HG03175 (cell line): ENCODE data around the gene CPAMD8.

ENCODE experiments used
- ATAC-seq: cut with Tn5 transposase; IDR thresholded peaks from one replicate; pipeline ENCODE4 v1.9.1; 2021; ENCODE audit warnings: mild to moderate bottlenecking, moderate library complexity; ENCODE audit not compliant: unreplicated experiment

CPAMD8 gene

DNA sequence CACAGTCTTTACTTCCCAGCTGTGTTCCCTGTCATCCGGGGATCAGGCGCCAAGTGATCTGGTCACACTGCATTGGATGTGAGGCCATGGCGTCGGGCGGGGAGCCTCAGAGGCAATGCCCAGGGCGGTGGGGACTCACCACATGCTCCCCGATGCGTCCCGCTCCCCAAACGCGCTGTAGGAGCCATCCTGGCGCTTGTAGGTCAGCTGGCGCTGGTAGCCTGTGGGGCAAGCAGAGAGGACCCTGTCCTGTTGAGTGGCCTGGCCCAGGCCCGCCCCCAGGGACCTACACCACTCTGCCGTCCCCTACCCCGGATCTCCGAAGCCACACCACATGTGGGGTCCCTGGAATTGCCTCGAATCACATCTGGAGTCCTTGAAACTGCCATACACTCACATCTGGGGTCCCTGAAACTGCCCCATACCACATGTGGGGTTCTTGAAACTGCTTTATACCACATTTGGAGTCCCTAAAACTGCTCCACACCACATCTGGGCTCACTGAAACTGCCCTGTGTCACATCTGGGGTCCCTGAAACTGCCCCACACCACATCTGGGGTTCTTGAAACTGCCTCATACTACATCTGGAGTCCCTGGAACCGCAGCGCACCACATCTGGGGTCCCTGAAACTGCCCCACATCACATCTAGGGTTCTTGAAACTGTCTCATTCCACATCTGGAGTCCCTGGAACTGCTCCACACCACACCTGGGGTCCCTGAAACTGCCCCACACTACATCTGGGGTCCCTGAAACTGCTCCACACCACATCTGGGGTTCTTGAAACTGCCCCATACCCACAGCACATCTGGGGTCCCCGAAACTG lies 104.6 kb downstream of the CPAMD8 start:
- no peak for ATAC-seq

DNA sequence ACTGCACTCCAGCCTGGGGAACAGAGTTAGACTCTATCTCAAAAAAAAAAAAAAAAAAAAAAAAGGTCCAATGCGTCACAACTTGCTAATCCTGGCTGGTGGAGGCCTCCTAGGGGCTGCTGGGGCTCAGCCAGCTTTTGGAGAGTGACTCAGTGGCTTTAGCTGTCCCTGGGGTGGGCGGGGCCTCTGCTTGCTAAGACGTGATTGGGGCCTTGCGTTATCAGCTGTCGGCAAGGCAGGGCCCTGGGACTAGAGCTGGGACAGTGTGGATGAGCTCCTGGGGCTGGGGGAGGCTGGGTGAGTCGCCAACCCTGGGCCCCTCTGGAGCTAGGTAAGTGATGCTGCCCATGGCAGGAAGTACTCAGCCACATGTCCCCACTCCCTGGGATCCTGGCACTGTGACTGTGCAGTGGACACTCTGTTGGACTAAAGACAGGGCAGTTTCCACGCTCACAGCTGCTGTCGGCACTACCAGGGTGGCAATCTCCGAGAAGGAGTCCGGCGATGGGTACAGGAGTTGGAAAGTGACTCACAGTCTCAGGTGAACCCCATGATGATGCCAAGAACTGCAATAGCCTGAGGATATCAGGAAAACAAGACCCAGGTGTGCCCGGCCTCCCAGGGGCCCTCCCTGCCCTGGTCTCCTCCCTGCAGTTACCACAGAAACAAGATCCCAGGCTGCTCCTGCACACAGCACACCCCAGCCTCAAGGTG lies 105.6 kb downstream of the CPAMD8 start:
- ATAC-seq = no peak

DNA sequence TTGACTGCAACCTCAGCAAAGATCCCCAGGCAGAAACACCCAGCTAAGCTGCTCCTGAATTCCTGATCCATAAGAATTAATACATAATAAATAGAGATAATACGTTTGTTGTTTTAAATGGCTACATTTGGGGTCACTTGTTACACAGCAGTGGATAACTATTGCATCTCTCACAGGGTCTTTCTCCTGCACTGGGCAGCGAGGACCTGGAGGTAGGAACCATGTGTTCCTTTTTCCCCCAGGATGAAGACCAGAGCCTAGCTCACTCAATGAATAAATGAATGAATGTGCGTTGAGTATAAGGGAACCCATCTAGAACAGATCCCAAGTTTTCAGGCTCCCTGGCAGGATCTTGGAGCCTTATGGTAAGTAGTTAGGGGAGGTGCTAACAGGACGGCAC lies 107.1 kb downstream of the CPAMD8 start:
- ATAC-seq = no peak

DNA sequence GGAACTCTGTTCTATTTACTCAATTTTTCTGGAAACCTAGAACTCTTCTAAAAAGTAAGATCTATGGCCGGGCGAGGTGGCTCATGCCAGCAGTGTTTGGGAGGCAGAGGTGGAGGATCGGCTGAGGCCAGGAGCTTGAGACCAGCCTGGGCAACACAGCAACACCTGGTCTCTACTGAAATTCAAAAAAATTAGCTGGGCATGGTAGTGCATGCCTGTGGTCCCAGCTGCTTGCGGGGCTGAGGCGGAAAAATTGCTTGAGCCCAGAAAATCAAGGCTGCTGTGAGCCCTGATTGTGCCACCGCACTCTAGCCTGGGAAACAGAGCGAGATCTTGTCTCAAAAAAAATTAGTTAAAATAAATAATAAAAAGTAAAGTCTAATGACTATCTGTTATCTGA lies 109.2 kb downstream of the CPAMD8 start:
- ATAC-seq = no peak

DNA sequence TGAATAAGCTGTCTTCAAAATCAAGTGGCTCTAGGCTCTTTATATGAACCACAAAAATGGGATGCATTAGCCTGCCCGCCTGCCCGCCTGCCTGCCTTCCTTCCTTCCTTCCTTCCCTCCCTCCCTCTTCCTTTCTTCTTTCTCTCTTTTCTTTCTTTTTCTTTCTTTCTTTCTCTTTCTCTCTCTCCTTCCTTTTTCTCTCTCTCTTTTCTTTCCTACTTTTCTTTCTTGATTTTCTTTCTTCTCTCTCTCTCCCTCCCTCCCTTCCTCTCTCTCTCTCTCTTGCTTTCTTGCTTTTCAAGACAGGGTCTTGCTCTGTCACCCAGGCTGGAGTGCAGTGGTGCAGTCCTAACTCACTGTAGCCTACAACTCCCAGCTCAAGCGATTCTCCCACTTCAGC lies 110.9 kb downstream of the CPAMD8 start:
- no peak for ATAC-seq

DNA sequence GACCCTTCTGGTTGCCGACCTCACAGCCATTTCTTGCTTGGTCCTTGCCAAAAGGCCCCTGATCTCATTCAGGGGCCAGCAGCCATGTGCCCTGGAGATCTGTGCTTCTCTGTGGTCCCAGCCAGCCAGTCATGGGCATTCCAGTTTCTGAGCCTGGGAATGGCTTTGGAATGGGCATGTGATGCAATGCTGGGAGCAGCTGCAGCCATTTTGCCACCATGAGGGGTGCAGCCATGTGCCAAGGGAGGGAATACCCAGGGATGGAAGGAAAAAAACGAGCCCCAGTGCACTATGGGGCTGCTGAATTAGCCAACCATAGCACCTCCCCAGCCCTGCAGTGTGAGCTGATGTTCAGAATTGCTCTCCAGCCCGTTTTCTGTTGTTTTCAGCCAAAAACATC lies 111.5 kb downstream of the CPAMD8 start:
- ATAC-seq = no peak

DNA sequence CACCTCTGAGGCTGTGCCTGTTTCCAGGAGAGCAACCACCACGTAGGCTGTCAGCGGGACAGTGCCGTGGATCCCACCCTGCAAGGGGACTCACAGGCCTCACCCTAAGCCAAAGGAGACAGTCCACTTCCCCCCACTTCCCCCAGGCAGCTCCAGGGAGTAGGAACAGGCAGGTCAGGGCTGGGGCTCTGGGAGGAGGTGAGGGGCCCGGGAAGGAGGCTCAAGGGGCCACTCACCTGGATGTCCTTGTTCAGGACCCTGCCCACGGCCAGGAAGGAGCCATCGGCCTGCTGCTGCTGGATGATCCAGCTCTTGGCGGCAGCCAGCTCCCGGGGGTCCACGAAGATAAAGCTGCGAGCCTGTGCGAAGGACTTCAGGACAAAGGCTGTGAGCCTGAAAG lies 112.2 kb downstream of the CPAMD8 start:
- no peak for ATAC-seq

DNA sequence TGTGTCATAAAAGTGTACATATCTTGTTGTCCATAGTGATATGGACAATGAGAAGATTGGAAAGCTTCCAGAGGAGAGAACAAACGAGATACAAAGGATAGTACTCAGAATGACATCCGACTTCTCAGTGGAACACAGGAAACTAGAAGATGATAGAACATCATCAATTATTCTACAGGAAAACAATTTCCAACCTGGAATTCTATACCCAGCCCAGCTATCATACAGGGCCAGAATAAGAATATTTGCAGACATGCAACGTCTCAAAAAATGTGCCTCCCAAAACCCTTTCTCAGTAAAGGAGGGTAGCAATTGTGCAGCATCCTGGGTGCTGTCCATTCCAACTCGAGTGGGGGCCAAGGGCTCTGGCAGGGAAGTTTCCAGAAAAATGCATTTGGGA lies 113.8 kb downstream of the CPAMD8 start:
- ATAC-seq = no peak

DNA sequence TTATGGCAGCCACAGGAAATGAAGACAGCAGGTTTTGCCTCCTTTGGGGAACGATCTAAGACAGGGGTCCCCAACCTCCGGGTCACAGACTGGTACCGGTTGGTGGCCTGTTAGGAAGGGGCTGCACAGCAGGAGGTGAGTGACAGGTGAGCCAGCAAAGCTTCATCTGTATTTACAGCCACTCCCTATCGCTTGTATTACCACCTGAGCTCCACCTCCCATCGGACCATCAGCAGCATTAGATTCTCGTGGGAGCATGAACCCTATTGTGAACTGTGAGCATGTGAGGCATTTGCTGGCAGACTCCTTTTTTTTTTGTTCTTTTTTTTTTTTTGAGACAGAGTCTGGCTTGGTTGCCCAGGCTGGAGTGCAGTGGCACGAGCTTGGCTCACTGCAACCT lies 115.6 kb downstream of the CPAMD8 start:
- ATAC-seq = no peak

DNA sequence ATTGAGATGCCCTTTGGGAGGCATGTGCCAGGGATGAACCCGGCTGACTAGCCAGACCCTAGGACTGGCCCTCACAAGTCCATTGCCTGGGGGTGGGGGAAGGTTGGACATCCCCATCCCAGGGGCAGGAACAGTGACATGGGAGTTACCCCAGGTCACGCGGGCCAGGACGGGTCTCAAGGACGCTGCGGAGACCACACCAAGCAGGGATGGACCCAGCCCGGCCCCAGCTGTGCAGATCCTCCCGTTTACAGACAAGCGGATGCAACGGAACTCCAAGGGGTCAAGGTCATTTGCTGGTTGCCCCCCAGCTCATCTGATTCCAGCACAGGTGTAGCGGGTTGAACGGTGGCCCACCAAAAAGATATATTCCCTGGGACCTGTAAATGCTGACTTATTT lies 117.9 kb downstream of the CPAMD8 start:
- ATAC-seq = no peak

DNA sequence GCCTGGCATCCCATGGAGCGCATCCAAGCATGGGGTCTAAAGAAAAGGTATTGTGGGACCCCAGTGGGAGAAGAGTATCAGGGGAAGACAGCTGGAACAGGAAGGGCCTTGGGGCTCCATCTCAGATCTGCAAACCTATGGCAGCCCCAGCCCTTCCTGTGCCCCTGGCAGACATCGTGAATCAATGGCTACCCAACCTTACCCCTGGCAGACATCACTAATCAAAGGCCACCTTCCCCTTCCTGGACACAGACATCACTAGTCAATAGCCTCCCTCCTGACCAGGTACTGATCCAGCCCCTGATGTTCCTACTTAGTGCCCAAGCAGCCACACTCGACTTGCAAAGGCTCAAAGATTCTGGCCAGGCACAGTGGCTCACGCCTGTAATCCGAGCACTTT lies 122.0 kb downstream of the CPAMD8 start:
- ATAC-seq = no peak

DNA sequence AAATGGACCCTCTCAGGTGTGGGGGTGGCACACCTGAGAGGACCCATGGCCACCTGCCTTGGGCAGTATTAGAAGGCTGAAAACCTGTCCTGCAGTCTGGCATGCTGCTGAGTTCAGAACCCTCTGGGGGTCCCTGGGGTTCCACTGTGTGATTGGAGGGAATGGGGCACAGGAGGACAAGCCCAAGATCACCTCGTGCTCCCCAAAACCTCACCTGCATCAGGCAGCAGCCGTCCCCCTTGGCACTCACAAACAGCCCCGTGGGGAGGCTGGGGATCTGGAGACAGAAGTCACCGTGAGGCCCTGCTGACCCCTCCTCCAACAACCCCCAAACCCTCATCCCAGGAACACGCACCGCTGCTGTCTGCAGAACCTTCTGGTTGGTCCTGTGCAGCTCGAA lies 123.3 kb downstream of the CPAMD8 start:
- ATAC-seq = no peak

DNA sequence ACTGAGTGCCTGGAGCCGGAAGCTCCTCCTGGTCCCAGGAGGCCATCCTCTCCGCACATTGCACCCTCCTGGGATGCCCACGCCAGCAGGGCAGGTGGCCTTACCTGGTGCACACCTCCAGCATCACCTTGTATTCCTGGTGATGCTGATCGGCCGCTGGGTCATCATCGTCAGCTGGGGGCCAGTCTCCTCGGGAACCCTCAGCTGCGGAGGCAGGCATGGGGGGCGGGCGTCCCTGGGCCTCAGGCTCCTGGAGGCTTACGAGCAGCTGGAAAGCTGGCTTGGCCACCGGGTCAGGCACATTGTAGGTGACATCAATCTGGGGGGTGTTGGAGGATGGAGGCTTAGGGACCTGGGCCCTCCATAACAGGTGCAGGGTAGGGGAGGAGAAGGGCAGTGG lies 124.1 kb downstream of the CPAMD8 start:
- no peak for ATAC-seq

DNA sequence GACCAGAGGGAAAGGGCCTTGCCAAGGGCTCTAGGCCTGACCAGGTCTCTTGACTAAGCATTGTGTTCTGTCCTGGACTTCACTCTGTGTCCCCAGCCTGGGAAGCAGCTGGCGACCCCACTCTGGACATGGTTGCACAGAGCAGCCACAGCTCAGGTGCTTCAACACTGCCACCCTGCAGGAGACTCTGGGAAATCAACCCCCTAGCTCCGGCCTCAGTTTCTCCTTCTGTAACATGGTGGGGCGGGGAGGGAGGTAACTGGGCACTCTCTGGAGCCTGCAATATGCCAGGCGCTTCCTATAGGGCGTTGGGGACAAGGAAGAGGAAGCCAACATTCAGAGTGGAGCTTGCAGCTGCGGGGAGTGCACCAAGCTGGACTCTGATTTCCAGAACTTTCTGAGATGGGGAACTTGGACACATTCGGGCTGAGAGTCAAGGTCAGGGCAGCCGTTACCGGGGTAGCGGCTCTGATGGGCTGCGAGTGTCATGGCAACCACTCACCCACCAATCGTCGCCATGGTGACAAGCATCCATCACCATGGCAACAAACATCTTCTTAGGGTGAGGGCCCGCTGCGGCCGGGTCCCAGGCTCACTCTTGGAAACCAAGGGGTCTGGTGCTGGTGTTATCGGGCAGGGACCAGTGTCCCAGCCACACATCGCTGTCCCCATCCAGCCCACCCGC lies 125.0 kb downstream of the CPAMD8 start:
- ATAC-seq = no peak

DNA sequence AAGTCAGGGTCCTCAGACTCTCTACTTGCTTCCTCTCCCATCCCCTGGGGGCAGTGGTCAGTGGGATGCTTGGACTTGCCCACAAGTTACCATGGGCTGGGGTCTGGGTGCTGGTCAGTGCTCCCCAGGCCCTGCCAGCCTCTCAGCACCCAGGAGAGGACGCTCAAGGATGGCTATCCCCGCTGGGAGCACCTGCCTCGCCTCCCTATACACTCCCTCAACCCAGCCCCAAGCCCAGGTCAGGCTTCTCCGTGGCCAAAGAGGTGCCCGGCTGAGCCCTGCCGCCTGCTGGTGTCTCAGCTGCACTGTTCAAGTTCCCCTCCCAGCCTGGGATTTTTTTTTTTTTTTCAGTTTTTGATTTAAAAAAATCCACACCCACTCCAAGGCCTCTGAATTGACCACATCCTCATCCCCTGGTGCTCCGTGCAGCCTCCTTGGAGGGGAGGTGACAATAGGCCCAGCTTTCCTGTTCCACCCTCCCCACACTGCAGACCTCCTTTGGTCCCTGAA lies 127.0 kb downstream of the CPAMD8 start:
- ATAC-seq = no peak

DNA sequence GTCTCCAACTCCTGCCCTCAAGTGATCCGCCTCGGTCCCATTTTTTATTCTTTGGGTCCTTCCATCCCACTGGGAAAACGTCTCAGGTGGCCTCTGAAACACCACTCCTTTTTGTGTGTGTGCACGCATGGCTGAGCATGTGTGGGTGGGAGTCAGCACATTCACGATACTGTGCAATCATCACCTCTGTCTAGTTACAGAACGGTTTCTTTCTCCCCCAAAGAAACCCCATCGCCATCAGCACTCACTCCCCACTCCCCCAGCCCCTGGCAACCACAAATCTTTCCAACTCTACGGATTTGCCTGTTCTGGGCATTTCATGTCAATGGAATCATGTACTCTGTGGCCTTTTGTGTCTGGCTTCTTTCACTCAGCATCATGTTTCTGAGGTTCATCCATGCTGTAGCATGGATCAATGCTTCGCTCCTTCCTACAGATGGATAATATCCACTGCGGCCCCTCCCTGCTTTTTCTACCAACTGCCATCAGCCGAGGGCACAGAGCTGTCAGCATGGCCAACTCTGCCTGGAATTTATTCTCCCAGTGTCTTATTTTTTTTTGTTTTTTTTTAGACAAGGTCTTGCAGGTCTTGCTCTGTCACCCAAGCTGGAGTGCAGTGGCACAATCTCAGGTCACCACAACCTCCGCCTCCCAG lies 128.1 kb downstream of the CPAMD8 start:
- no peak for ATAC-seq

DNA sequence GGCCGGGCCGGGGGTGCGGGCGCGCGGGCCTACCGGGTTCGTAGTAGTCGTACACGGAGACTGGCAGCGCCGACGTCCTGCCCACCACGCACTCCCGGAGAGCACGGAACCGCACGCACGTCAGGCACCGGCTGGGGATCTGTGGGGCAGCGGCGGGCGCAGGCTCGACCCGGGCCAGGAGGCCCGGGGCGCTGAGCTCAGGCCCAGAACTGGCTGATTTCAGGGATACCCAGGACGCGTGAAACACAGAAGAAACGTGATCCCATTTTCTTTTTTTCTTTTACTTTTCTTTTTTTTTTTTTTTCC lies 128.8 kb downstream of the CPAMD8 start:
- no peak for ATAC-seq

DNA sequence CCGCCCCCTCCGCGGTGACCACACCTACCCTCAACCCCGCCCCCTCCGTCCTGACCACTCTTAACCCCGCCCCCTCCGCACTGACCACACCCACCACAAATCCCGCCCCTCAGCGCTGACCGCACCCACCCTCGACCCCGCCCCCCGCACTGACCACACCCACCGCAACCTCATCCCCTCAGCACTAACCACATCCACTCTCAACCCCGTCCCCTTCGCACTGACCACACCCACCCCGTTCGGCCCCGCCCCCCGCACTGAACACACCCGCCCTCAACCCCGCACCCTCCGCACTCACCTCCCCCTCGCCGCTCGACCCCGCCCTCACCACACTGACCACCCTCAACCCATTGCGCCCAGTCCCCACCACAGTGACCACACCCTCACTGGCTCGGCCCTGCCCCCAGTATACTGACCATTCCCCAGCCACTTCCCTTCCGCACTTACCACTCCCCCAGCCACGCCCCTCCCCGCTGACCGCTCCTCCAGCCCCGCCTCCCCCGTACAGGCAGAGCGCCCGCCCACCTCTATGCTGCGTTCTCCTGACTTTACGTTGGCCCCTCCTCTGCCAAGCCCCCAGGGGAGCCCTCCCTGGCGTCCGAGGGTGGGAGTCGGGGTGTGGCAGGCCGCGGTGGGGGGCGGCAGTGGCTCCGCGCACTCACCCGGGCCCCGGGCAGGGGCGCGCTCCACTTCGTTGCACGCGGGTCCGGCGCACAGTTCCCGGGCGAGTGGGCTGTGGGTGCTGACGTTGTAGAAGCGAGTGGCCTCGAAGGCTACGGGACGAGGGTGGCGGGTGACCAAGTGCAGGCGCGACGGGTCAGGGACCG lies 129.4 kb downstream of the CPAMD8 start:
- ATAC-seq = peak; percentile 49

DNA sequence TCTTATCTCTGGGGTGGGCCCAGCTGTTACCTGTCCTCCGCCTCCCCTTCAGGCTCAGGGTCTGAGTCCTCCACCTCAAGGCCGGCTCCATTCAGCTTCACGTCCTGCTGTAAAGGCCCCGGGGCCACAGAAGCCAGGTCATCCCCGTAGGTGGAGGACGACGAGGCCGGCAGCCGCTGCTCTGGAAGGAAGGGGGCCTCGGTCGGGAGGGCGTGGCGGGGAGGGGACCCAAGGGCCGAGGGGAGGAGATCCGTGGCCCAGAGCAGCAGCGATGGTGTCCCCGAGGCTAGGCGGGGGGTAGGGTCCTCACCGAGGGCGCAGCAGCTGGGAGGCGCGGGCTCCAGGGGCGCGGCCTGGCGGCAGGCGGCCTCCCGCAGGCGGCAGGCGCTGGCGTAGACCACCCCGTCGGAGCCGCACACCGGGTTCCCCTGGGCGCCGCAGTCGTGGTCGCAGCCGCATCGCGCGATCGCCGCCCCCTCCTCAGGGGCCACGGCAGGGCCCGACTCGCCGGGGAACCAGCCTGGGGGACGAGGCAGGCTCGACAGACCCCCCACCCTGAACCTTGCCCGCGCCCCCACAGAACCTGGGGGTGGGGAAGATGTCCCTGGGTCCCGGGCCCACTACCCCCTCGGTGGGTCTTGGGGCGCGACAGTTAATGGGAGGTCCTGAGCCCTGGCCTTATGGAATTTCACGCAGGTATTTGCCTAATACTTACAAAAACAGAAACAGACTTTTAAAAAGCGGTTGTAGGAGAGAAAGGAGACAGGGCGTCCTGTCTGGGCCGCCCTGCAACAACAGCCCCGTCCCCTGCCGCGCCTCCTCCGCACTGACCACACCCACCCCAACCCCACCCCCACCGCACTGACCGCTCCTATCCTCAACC lies 130.2 kb downstream of the CPAMD8 start:
- ATAC-seq = peak; percentile 18
